Prostate gland (tissue), 2 donors: ENCODE data around the gene GRIP2. TPM values are rescaled to one million over a fixed set of nuclear protein-coding genes. Genes with fewer than 3 reads are reported as not detected.
"Not testable (repeated sequence)": the region's sequence is repeated elsewhere in the genome, so short reads cannot be mapped to it uniquely, and the experiment has no call there.

Source experiments
- DNase-seq: peaks from one replicate; pipeline ENCODE4 v3.0.0-alpha.2; 2019; ENCODE audit warnings: low spot score
- H3K27ac ChIP-seq, 2 donors: fragments of 200-600 bp; sonication (generic); 2 replicates each; pipeline ENCODE4 v1.5.1; 2017 to 2019
- H3K27me3 ChIP-seq: fragments of 200-600 bp; sonication (generic); replicated peaks from 2 replicates; pipeline ENCODE4 v1.5.1; 2019; ENCODE audit not compliant: insufficient read depth
- H3K36me3 ChIP-seq, 2 donors: fragments of 200-600 bp; sonication (generic); 1 replicate in 1 of 2; 2 replicates in 1 of 2; pipeline versions ENCODE4 v1.5.1 to v1.8.1; 2017 to 2019
- H3K4me1 ChIP-seq: fragments of 200-600 bp; sonication (generic); replicated peaks from 2 replicates; pipeline ENCODE4 v1.5.1; 2019
- H3K4me3 ChIP-seq, 2 donors: fragments of 200-600 bp; sonication (generic); 2 replicates each; pipeline ENCODE4 v1.5.1; 2017 to 2019
- H3K9me3 ChIP-seq: fragments of 200-600 bp; sonication (generic); 2 replicates; pipeline ENCODE4 v1.5.1; 2017
- POLR2A ChIP-seq: fragments of 450-650 bp; IDR thresholded peaks from one replicate; pipeline ENCODE4 v1.6.1; 2016; ENCODE audit warnings: antibody characterized with exemption, mild to moderate bottlenecking
- POLR2AphosphoS5 ChIP-seq: sonication (generic); formaldehyde crosslinking; IDR thresholded peaks from one replicate; pipeline ENCODE4 v1.6.1; 2017; ENCODE audit warnings: antibody characterized with exemption
- WGBS: methylation state at CpG from one replicate; pipeline ENCODE4 v1.1.5; 2018; 5-methylcytosine and 5-hydroxymethylcytosine counted together
- intact Hi-C: fragments of 100-400 bp; cut with DNase I; formaldehyde crosslinking; loops from one replicate; pipeline ENCODE4 v1.14.2; 2022
- total RNA-seq, 2 donors: library from RNA; depleted of rRNA; stranded (reverse); fragments of >200 nt; gene quantifications; one replicate each; pipeline ENCODE4 v1.1.0, GENCODE V29; 2016
- TF ChIP-seq, protein P1 (sequence below), 4 experiments: fragments of 200-600 bp in 2 of 4; fragments of 450-650 bp in 2 of 4; sonication (generic) in 2 of 4; IDR thresholded peaks; 1 replicate in 3 of 4; 2 replicates in 1 of 4; pipeline ENCODE4 v1.5.1; 2016 to 2019; ENCODE audit warnings: antibody characterized with exemption in 4 of 4, mild to moderate bottlenecking in 2 of 4, moderate library complexity in 2 of 4

GRIP2 gene
- total RNA-seq, 2 donors from 2014 or later: 0.27 to 0.62 TPM

DNA sequence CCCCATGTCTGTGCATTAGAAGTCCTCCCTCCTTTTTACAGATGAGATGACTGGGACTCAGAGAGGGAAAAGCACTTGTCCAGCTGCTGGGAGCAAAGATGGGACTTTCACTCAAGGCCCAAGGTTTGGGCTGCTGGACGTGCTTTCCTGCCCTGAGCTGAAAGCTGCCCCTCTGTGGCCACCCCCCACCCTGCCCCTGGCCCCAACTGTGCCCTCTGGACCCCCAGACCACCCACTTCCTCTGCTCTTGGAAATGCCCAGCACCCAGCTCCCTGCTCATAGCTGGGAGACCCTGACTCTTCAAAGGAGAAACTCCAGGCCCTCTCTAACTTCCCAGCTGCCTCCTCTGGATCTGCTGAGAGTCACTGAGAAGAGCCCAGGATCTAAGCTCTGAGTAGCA, 20.7 kb downstream of the GRIP2 start:
- Histone ChIP-seq H3K27ac (no peak overlapping the region), H3K4me3 (no peak overlapping the region), H3K27me3 (no peaks in the 10 kb centered on the region), H3K36me3 (no peaks in the 10 kb centered on the region), H3K9me3 (no peaks in the 10 kb centered on the region), H3K4me1 (no peaks in the 10 kb centered on the region)
- TF ChIP-seq, protein P1, sequence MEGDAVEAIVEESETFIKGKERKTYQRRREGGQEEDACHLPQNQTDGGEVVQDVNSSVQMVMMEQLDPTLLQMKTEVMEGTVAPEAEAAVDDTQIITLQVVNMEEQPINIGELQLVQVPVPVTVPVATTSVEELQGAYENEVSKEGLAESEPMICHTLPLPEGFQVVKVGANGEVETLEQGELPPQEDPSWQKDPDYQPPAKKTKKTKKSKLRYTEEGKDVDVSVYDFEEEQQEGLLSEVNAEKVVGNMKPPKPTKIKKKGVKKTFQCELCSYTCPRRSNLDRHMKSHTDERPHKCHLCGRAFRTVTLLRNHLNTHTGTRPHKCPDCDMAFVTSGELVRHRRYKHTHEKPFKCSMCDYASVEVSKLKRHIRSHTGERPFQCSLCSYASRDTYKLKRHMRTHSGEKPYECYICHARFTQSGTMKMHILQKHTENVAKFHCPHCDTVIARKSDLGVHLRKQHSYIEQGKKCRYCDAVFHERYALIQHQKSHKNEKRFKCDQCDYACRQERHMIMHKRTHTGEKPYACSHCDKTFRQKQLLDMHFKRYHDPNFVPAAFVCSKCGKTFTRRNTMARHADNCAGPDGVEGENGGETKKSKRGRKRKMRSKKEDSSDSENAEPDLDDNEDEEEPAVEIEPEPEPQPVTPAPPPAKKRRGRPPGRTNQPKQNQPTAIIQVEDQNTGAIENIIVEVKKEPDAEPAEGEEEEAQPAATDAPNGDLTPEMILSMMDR (IDR thresholded peaks at IDR 0.05): no peak
- TF ChIP-seq POLR2A: no peak
- TF ChIP-seq POLR2AphosphoS5: no peak
- intact Hi-C loops: no loop called here
- 85% methylated on average over 1 of the region's 1 CpG for WGBS
- no peak for DNase-seq

DNA sequence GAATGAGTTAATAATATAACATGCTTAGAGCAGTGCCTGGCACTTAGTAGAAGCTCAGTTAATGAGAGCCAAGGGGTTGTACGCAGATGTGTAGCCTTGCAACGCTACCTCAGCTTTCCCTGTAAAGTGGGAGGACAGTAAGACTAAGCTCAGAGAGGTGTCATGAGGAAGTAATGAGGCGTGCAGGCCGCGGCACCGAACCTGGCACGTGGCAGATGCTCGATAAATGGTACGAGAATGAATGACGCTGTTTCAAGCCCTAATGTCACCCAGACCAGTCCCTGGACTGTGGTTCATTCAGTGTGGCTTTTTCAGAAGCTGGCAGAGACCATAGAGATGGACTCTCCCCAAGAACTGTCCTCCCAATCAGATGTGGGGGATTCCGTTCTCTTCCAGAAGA, 21.2 kb downstream of the GRIP2 start:
- H3K27ac ChIP-seq: no peak overlapping the region
- DNase-seq: no peak
- no peak overlapping the region for H3K4me3 ChIP-seq
- no peaks in the 10 kb centered on the region for H3K9me3 ChIP-seq
- H3K4me1 ChIP-seq: no peaks in the 10 kb centered on the region
- TF ChIP-seq POLR2AphosphoS5: no peak
- TF ChIP-seq POLR2A: no peak
- H3K27me3 ChIP-seq: no peaks in the 10 kb centered on the region
- no peaks in the 10 kb centered on the region for H3K36me3 ChIP-seq
- intact Hi-C loops: no loop called here
- WGBS: 83% methylated on average over 11 of the region's 11 CpGs

DNA sequence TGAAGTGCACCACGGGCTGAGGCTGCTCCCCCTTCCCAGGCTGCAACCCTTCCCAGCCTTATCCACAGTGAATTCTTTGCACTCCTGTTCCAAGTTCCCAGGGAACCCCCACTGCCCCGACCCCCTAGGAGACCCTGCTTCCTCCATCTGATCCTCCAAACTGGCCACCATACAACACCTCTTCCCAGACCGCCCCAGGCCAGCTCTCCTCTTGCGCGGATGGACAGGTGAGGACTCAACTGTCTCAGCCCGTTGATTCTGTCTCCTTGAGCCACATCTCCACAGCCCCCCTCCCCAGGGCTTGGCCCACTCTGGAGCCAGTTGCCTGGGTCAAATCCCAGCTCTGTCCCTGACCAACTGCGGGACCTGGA, 21.7 kb downstream of the GRIP2 start:
- TF ChIP-seq, protein P1 (IDR thresholded peaks at IDR 0.05): no peak
- intact Hi-C loops: no loop called here
- WGBS: 79% methylated on average over 7 of the region's 7 CpGs

DNA sequence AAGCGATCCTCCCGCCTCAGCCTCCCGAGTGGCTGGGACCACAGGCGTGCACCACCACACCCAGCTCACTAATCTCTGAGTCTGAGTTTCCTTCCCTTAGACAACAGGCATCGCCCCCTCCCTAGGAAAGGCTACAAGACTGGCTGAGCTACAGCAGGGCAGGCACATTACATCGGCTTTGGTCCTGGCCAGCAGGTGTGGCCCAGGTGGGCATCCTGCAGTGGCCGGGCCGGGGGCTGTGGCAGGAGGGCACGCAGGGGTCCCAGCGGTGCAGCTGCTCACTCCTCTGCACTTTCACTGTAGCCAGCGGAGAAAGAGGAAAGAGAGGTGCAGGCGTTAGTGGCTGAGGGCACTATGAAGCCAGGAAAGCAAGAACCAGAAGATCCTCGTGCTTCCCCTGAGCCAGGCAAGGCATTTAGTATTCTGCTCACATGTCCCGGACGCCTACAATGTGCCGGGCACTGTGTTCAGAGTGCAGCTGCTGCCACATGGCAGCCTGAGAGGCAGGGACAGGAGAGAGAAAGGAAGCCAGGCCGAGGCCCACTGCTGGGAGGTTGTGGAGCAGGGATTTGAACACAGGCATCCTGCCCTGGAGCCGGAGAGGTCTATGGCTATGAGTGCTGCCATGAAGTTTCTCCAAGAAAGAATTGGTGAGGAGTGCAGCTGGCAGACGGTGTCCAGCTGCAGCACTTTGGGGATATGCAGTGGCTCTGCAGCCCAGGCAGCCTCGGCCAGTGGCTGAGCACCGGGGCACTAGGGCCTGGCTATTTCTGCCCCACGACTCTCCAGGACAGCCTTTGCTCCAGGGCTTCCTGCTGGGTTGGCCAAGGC, 22.3 kb downstream of the GRIP2 start:
- no peaks in the 10 kb centered on the region for H3K36me3 ChIP-seq
- no peaks in the 10 kb centered on the region for H3K9me3 ChIP-seq
- no peaks in the 10 kb centered on the region for H3K4me1 ChIP-seq
- H3K27me3 ChIP-seq: no peaks in the 10 kb centered on the region
- 86% methylated on average over 22 of the region's 22 CpGs for WGBS
- intact Hi-C loops: no loop called here
- no peak overlapping the region for H3K27ac ChIP-seq
- no peak overlapping the region for H3K4me3 ChIP-seq
- TF ChIP-seq, protein P1 (IDR thresholded peaks at IDR 0.05): no peak
- TF ChIP-seq POLR2A (no peak), POLR2AphosphoS5 (no peak)
- no peak for DNase-seq

More for the DNA sequence above, 21.7 kb downstream of the GRIP2 start:
- no peak for DNase-seq
- H3K9me3 ChIP-seq: no peaks in the 10 kb centered on the region
- H3K36me3 ChIP-seq: no peaks in the 10 kb centered on the region
- H3K4me1 ChIP-seq: no peaks in the 10 kb centered on the region
- no peak overlapping the region for H3K4me3 ChIP-seq
- no peak overlapping the region for H3K27ac ChIP-seq
- no peaks in the 10 kb centered on the region for H3K27me3 ChIP-seq

DNA sequence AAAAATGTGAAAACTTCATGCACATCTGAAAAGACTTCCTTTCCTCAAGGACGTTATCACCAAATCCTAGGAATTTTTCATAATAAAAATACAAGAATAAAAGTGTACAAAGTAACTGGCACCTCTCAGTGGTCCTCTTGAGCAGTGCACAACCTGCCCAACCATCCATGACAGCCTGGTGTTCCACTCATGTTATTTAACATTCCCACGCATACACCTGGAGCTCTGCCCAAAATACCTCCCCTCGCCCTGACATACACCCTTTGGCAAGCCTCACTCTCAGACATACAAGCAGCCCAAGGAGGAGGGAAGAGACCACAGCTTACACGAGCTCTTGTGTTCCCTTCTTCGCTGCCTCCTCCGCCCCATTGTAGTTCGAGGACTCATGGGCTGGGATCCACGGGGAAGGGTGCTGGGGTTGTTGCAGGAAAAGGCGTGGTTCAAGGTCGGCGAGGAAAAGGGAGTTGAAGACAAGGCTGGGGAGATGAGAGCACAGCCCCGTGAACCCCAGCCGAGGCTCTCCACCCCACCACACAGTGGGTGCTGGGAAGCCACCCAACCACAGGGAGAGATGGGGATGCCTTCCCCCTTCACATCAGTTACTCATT, 23.3 kb downstream of the GRIP2 start:
- intact Hi-C loops: no loop called here
- no peaks in the 10 kb centered on the region for H3K4me1 ChIP-seq
- no peak overlapping the region for H3K4me3 ChIP-seq
- no peaks in the 10 kb centered on the region for H3K9me3 ChIP-seq
- H3K27me3 ChIP-seq: no peaks in the 10 kb centered on the region
- WGBS: 84% methylated on average over 13 of the region's 13 CpGs
- DNase-seq: no peak
- TF ChIP-seq, protein P1 (IDR thresholded peaks at IDR 0.05): no peak
- TF ChIP-seq POLR2AphosphoS5 (no peak), POLR2A (no peak)
- no peaks in the 10 kb centered on the region for H3K36me3 ChIP-seq
- H3K27ac ChIP-seq: no peak overlapping the region

DNA sequence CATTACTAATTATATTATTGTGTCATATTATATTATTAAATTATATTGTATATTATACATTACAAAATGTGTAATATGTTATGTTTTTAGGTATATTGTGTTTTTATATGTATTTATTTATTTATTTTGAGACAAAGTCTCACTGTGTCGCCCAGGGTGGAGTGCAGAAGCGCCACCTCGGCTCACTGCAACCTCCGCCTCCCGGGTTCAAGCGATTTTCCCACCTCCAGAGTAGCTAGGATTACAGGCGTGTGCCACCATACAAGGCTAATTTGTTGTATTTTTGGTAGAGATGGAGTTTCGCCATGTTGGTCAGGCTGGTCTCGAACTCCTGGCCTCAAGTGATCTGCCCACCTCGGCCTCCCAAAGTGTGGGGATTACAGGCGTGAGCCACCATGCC, 24.6 kb downstream of the GRIP2 start:
- H3K27me3 ChIP-seq, H3K27ac ChIP-seq, DNase-seq, intact Hi-C loops, H3K4me3 ChIP-seq, H3K9me3 ChIP-seq, H3K36me3 ChIP-seq, H3K4me1 ChIP-seq: not testable (repeated sequence)
- 99% methylated on average over 11 of the region's 11 CpGs for WGBS
